PC-9 (cell line): ENCODE measurements around the gene TRAPPC10.

Experiments used
- EZH2 ChIP-seq: fragments of 200-600 bp; sonication (generic); IDR thresholded peaks from 2 replicates; pipeline ENCODE4 v1.8.0; 2017; ENCODE audit warnings: antibody characterized with exemption, low read depth
- TF ChIP-seq, protein P1 (sequence below): fragments of 200-600 bp; sonication (generic); conservative IDR thresholded peaks from 2 replicates; pipeline ENCODE4 v1.6.1; 2017; ENCODE audit warnings: mixed run types, antibody characterized with exemption, mild to moderate bottlenecking, moderate library complexity

DNA sequence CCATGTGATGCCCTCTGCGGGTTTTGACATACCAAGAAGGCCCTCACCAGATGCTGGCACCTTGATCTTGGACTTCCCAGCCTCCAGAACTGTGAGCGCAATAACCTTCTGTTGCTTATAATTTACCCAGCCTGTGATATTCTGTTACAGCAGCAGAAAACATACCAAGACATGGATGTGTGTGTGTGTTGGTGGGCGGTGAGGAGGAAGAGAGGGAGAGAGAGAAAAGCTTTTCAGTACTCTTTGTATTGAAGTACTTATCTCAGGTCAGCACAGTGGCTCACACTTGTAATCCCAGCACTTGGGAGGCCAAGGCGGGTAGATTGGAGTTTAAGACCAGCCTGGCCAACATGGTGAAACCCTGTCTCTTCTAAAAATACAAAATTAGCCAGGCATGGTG, 23.1 kb downstream of the TRAPPC10 start:
- TF ChIP-seq, protein P1, sequence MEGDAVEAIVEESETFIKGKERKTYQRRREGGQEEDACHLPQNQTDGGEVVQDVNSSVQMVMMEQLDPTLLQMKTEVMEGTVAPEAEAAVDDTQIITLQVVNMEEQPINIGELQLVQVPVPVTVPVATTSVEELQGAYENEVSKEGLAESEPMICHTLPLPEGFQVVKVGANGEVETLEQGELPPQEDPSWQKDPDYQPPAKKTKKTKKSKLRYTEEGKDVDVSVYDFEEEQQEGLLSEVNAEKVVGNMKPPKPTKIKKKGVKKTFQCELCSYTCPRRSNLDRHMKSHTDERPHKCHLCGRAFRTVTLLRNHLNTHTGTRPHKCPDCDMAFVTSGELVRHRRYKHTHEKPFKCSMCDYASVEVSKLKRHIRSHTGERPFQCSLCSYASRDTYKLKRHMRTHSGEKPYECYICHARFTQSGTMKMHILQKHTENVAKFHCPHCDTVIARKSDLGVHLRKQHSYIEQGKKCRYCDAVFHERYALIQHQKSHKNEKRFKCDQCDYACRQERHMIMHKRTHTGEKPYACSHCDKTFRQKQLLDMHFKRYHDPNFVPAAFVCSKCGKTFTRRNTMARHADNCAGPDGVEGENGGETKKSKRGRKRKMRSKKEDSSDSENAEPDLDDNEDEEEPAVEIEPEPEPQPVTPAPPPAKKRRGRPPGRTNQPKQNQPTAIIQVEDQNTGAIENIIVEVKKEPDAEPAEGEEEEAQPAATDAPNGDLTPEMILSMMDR, result no peak
- TF ChIP-seq EZH2, result no peak
